ENCODE data around the gene BBOX1. TPM values are rescaled to one million over a fixed set of nuclear protein-coding genes. Genes with fewer than 3 reads are reported as not detected.

Gene BBOX1
- total and polyA plus RNA-seq, 2 of the 8 experiments (the other 6 are each of a cell fraction or from before 2014, with no cell fraction given), result not detected

DNA sequence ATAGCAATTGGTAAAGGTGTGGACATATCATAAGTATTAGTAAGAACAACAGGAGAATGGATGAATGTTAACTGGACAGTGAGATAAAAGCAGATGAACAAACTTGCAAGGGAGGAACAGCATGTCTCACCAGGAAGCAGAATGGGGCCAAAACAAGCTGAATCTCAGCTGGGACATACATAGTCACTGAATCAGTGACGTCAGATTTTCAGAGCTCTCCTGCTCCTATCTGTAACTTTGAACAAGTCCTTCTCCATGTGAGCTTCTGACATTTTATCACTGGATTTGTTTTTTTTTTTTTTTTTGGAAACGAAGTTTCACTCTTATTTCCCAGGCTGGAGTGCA lies 118.7 kb downstream of the BBOX1 start:
- no peaks in the 10 kb centered on the region for H3K79me1 ChIP-seq (ENCODE audit: low read depth, low read length)
- H3K27ac ChIP-seq (ENCODE audit: low read depth, low read length), result no peak overlapping the region
- no peak overlapping the region for H2AFZ ChIP-seq (ENCODE audit: low read length)
- H3K36me3 ChIP-seq (ENCODE audit: control insufficient read depth in 2 of 4, insufficient read depth in 4 of 4, low read length in 3 of 4), result peaks cover 0 to 3% (median 0%) of the 10 kb centered on the region in 4 experiments; a peak in 1 of 8 replicates
- peaks cover 2 to 3% of the 10 kb centered on the region in 2 experiments; a peak in 2 of 4 replicates for H3K9me3 ChIP-seq (ENCODE audit: insufficient read depth in 2 of 2, low read depth in 1 of 2, low read length in 1 of 2)
- no peak overlapping the region for H4K5ac ChIP-seq (ENCODE audit: insufficient read length, low read depth, low read length)
- H3K56ac ChIP-seq (replicated peaks; ENCODE audit: insufficient read length, low read depth, low read length), result no peak overlapping the region
- H2BK20ac ChIP-seq (ENCODE audit: low read length), result no peak overlapping the region
- FAIRE-seq (no peak), DNase-seq (ENCODE audit: low read depth in 1 of 2, low spot score in 2 of 2) (no peak)
- no peak overlapping the region for H3K4me2 ChIP-seq (ENCODE audit: insufficient read depth in 1 of 2, low read depth in 2 of 2, low read length in 2 of 2)
- no peak overlapping the region for H3K18ac ChIP-seq (ENCODE audit: extremely low read depth, low read length)
- H3K4me3 ChIP-seq (ENCODE audit: extremely low read depth in 1 of 4, insufficient read depth in 2 of 4, low read depth in 3 of 4, low read length in 4 of 4), result no peak overlapping the region
- H3K14ac ChIP-seq (ENCODE audit: insufficient read length), result no peak overlapping the region
- H2BK120ac ChIP-seq (replicated peaks; ENCODE audit: low read depth, low read length), result no peak overlapping the region
- no peak overlapping the region for H3K4ac ChIP-seq (replicated peaks; ENCODE audit: insufficient read length, low read depth, low read length)
- TF ChIP-seq SRF (IDR thresholded peaks at IDR 0.05; ENCODE audit: low read depth, low read length), result no peak
- TF ChIP-seq POLR2A (IDR thresholded peaks at IDR 0.05; ENCODE audit: control extremely low read depth in 1 of 2, low read depth in 2 of 2, low read length in 2 of 2), result no peak
- TF ChIP-seq CTCF (IDR thresholded peaks at IDR 0.05; ENCODE audit: control extremely low read depth in 1 of 3, insufficient read depth in 1 of 3, low read depth in 1 of 3, low read length in 3 of 3), result no peak
- TF ChIP-seq SUZ12 (IDR thresholded peaks at IDR 0.05; ENCODE audit: low read length), result no peak
- no peak for TF ChIP-seq CREB1 (IDR thresholded peaks at IDR 0.05)
- no peak for TF ChIP-seq NRF1 (IDR thresholded peaks at IDR 0.05; ENCODE audit: low read depth, low read length)
- no peak for TF ChIP-seq BACH1 (IDR thresholded peaks at IDR 0.05; ENCODE audit: low read length)
- TF ChIP-seq RFX5 (IDR thresholded peaks at IDR 0.05; ENCODE audit: borderline replicate concordance, low read depth, low read length), result no peak
- no peak for TF ChIP-seq SAP30 (IDR thresholded peaks at IDR 0.05; ENCODE audit: insufficient read depth, insufficient replicate concordance, low read length)
- H2BK12ac ChIP-seq (ENCODE audit: low read depth, low read length), result no peak overlapping the region
- no peak overlapping the region for H2BK15ac ChIP-seq (ENCODE audit: low read length)
- no peak overlapping the region for H4K8ac ChIP-seq (ENCODE audit: extremely low read depth, insufficient read depth, low read length)
- no peaks in the 10 kb centered on the region for H3K79me2 ChIP-seq (ENCODE audit: control insufficient read depth in 1 of 2, insufficient read depth in 2 of 2, low read length in 2 of 2)
- no peaks in the 10 kb centered on the region for H3K23me2 ChIP-seq (ENCODE audit: low read depth, low read length)
- no peak overlapping the region for H2AK5ac ChIP-seq (ENCODE audit: low read depth, low read length)
- no peak overlapping the region for H3K23ac ChIP-seq (ENCODE audit: insufficient read length)
- no peak overlapping the region for H3K9ac ChIP-seq (replicated peaks in 1 of 4; ENCODE audit: extremely low read depth in 1 of 4, low read depth in 3 of 4, low read length in 3 of 4)
- no peaks in the 10 kb centered on the region for H3K4me1 ChIP-seq (replicated peaks in 1 of 4; ENCODE audit: control insufficient read depth in 3 of 4, insufficient read depth in 4 of 4, low read length in 3 of 4)
- no peak overlapping the region for H2BK5ac ChIP-seq (ENCODE audit: low read depth, low read length)
- no peaks in the 10 kb centered on the region for H3K27me3 ChIP-seq (replicated peaks in 1 of 4; ENCODE audit: control insufficient read depth in 3 of 4, extremely low read depth in 1 of 4, insufficient read depth in 3 of 4, low read length in 3 of 4)
- H4K20me1 ChIP-seq (replicated peaks in 1 of 2; ENCODE audit: control insufficient read depth in 1 of 2, insufficient read depth in 2 of 2, low read length in 2 of 2), result no peaks in the 10 kb centered on the region
- H4K91ac ChIP-seq (replicated peaks; ENCODE audit: insufficient read length, low read length), result no peak overlapping the region
- POLR2A ChIA-PET (ENCODE audit: partially characterized antibody), result interaction anchor here (1.5 kb wide), 1 partner anchor 48 kb away, joined by 3 read pairs; no protein-coding TSS in a partner anchor
- CTCF ChIA-PET (ENCODE audit: partially characterized antibody), result interaction anchor here (0.7 to 6.2 kb wide), 52 partner anchors 8 to 1600 kb away, joined by 3 to 77 read pairs (median 4); partner anchors contain the start of genes BBOX1 and SLC5A12
- 78% methylated on average over 1 of the region's 2 CpGs; no CpG with 5 or more reads in 1 of the 2 experiments for WGBS, 2 experiments (ENCODE audit: extremely low coverage in 1 of 2, insufficient coverage in 1 of 2, insufficient read length in 1 of 2, insufficient replicate concordance in 2 of 2, low coverage in 1 of 2, low lambda C conversion rate in 2 of 2, missing lambda C conversion rate in 1 of 2)

Data from H1 (cell line).